GM21526 (cell line): ENCODE data around the gene RPL3.
A peak's percentile ranks its signal among the peaks of the same experiment; 100 is the strongest.

Experiments used
- ATAC-seq: cut with Tn5 transposase; IDR thresholded peaks from one replicate; pipeline ENCODE4 v1.9.1; 2021; ENCODE audit warnings: moderate library complexity; ENCODE audit not compliant: unreplicated experiment, low FRiP score

Gene RPL3

GRCh38 chr22:39318507-39319283, 728 bp downstream of the RPL3 start:
- ATAC-seq: peak; percentile 2

- ATAC-seq: no peak
These were observed 1.5 kb downstream of the RPL3 start for GRCh38 chr22:39317775-39318506.

- no peak for ATAC-seq
These were observed 2.2 kb downstream of the RPL3 start for GRCh38 chr22:39317084-39317774.

- no peak for ATAC-seq
These were observed 2.9 kb downstream of the RPL3 start for GRCh38 chr22:39316440-39317083.

GRCh38 chr22:39315389-39315788, 4.0 kb downstream of the RPL3 start:
- ATAC-seq: no peak

GRCh38 chr22:39314251-39314971, 5.0 kb downstream of the RPL3 start:
- ATAC-seq: no peak

GRCh38 chr22:39313258-39314001, 6.0 kb downstream of the RPL3 start:
- no peak for ATAC-seq

- no peak for ATAC-seq
These were observed 7.0 kb downstream of the RPL3 start for GRCh38 chr22:39312410-39312809.

- no peak for ATAC-seq
These were observed 7.6 kb downstream of the RPL3 start for GRCh38 chr22:39311592-39312400.

GRCh38 chr22:39309881-39310714, 9.3 kb downstream of the RPL3 start:
- no peak for ATAC-seq

GRCh38 chr22:39309364-39309861, 10.0 kb downstream of the RPL3 start:
- no peak for ATAC-seq

GRCh38 chr22:39308614-39309363, 10.6 kb downstream of the RPL3 start:
- no peak for ATAC-seq

- no peak for ATAC-seq
These were observed 12.7 kb downstream of the RPL3 start for GRCh38 chr22:39306456-39307361.

- no peak for ATAC-seq
These were observed 15.3 kb downstream of the RPL3 start for GRCh38 chr22:39303892-39304671.

GRCh38 chr22:39303358-39303757, 16.1 kb downstream of the RPL3 start:
- no peak for ATAC-seq
